ENCODE measurements around the gene TXNDC11. TPM values are rescaled to one million over a fixed set of nuclear protein-coding genes. Genes with fewer than 3 reads are reported as not detected.
"Not testable (repeated sequence)": the region's sequence is repeated elsewhere in the genome, so short reads cannot be mapped to it uniquely, and the experiment has no call there.

TXNDC11 gene
- total RNA-seq, result 86.5 TPM

GRCh38 chr16:11742536-11743307, at the start of gene TXNDC11:
Gene TXNDC11 (minus strand): TSS chr16:11742857. CDS start chr16:11742730, 127 bp downstream.
- intact Hi-C loops (cut with DNase I), result loop anchor here (1.0 to 10.0 kb wide), 6 partner anchors 54 to 798 kb away; partner anchors contain the start of genes CLEC16A, DEXI, RSL1D1 and SNN
- DNase-seq (ENCODE audit: low spot score in 2 of 2), result peak; percentile 95 to 99
- Histone ChIP-seq H3K27me3 (no peaks in the 10 kb centered on the region), H3K27ac (peak within 1 kb of the TSS; percentile 93 to 98), H3K36me3 (no peaks in the 10 kb centered on the region), H3K4me1 (peaks cover 0 to 13% of the 10 kb centered on the region in 2 donors), H3K4me3 (peak within 1 kb of the TSS; percentile 74 to 80), H3K9me3 (no peaks in the 10 kb centered on the region)
- TF ChIP-seq, protein P1, sequence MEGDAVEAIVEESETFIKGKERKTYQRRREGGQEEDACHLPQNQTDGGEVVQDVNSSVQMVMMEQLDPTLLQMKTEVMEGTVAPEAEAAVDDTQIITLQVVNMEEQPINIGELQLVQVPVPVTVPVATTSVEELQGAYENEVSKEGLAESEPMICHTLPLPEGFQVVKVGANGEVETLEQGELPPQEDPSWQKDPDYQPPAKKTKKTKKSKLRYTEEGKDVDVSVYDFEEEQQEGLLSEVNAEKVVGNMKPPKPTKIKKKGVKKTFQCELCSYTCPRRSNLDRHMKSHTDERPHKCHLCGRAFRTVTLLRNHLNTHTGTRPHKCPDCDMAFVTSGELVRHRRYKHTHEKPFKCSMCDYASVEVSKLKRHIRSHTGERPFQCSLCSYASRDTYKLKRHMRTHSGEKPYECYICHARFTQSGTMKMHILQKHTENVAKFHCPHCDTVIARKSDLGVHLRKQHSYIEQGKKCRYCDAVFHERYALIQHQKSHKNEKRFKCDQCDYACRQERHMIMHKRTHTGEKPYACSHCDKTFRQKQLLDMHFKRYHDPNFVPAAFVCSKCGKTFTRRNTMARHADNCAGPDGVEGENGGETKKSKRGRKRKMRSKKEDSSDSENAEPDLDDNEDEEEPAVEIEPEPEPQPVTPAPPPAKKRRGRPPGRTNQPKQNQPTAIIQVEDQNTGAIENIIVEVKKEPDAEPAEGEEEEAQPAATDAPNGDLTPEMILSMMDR (IDR thresholded peaks at IDR 0.05), result no peak

DNA sequence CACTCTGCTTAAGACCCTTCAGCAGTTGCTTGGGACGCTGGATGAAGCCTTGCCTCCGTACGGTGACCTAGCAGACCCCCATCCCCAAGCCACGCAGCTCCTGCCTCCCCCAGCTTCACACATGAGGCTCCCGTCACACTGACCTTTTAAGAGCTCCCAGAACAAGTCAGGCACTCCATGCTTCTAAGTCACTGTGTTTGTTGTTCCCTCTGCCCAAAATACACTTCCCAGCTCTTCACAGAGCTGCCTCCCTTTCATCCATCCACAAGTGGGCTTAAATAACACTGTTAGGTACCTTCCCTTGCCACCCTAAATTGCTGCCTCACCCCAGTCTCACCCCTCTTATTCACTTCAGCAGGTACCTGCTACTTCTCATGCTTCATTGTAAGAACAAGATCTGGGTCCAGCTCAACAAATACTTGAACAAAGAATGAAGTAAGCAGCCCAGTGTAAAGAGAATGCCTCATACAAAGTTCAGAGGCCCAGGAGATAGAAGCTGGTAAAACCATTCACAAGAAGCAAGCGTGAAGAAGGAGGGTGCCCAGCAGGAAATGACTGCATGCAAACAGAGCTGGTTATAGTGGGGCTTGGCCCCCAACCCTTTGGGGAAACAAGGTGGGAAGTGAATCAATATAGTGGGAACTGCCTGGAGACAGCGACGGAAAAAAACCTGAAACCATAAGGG, 48.6 kb upstream of the TXNDC11 start:
- H3K4me1 ChIP-seq, result peaks cover 0 to 45% of the 10 kb centered on the region in 2 donors
- H3K27ac ChIP-seq, result peak overlapping the region; percentile 10 to 98
- no peak for DNase-seq (ENCODE audit: low spot score in 2 of 2)
- H3K9me3 ChIP-seq, result no peaks in the 10 kb centered on the region
- no peak overlapping the region for H3K4me3 ChIP-seq
- H3K36me3 ChIP-seq, result peaks cover 0 to 6% of the 10 kb centered on the region in 2 donors
- TF ChIP-seq, protein P1 (IDR thresholded peaks at IDR 0.05), result no peak
- H3K27me3 ChIP-seq, result no peaks in the 10 kb centered on the region
- intact Hi-C loops (cut with DNase I), result no loop called here

DNA sequence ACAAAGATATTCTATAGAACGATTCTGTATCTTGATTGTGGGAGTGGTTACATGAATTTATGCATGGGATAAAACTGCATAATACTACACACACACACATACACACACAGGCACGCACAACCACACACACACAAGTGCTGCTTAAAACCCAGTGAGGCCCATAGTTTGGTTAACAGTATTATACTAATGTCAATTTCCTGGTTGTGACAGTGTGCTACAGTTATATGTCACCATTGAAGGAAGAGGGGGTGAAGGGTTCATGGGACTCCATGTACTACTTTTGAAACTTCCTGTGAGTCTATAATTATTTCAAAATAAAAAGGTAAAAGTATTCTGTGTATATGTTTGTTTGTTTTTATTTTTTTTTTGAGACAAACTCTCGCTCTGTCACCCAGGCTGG, 46.3 kb upstream of the TXNDC11 start:
- intact Hi-C loops (cut with DNase I), result no loop called here
- DNase-seq (ENCODE audit: low spot score in 2 of 2), result no peak
- no peak overlapping the region for H3K4me3 ChIP-seq
- TF ChIP-seq, protein P1 (IDR thresholded peaks at IDR 0.05), result no peak
- H3K4me1 ChIP-seq, result peaks cover 0 to 36% of the 10 kb centered on the region in 2 donors
- peak overlapping the region in 1 of 2 donors; percentile 4 for H3K27ac ChIP-seq
- no peaks in the 10 kb centered on the region for H3K9me3 ChIP-seq
- H3K27me3 ChIP-seq, result no peaks in the 10 kb centered on the region
- peaks cover 0 to 6% of the 10 kb centered on the region in 2 donors for H3K36me3 ChIP-seq

DNA sequence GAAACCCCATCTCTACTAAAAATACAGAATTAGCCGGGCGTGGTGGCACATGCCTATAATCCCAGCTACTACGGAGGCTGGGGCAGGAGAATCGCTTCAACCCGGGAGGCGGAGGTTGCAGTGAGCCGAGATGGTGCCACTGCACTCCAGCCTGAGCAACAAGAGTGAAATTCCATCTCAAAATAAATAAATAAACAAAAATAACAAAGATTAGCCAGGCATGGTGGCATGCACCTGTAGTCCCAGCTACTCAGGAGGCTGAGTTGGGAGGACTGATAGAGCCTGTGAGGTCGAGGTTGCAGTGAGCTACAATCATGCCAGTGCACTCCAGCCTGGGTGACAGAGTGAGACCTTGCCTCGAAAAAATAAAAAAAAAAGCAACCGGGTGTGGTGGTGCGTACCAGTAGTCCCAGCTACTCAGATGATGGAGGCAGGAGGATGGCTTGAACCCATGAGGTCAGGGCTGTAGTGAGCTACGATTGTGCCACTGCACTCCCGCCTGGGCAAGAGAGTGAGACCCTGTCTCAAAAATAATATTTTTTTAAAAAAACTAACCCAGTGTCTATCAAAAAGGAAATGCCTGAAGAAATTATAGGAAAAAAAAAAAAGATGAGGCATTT, 42.4 kb upstream of the TXNDC11 start:
- H3K4me3 ChIP-seq; H3K36me3 ChIP-seq; DNase-seq (ENCODE audit: low spot score in 2 of 2); H3K9me3 ChIP-seq; intact Hi-C loops (cut with DNase I); H3K27me3 ChIP-seq: not testable (repeated sequence)
- peak overlapping the region; percentile 51 to 88 for H3K27ac ChIP-seq
- H3K4me1 ChIP-seq, result peaks cover 2 to 44% of the 10 kb centered on the region in 2 donors

GRCh38 chr16:11784381-11784780, 41.7 kb upstream of the TXNDC11 start:
- Histone ChIP-seq H3K36me3 (peaks cover 4 to 12% of the 10 kb centered on the region in 2 donors), H3K4me1 (peaks cover 2 to 44% of the 10 kb centered on the region in 2 donors), H3K27ac (peak overlapping the region; percentile 88 to 90)
- DNase-seq (ENCODE audit: low spot score in 2 of 2); H3K27me3 ChIP-seq; H3K9me3 ChIP-seq; H3K4me3 ChIP-seq; intact Hi-C loops (cut with DNase I): not testable (repeated sequence)

DNA sequence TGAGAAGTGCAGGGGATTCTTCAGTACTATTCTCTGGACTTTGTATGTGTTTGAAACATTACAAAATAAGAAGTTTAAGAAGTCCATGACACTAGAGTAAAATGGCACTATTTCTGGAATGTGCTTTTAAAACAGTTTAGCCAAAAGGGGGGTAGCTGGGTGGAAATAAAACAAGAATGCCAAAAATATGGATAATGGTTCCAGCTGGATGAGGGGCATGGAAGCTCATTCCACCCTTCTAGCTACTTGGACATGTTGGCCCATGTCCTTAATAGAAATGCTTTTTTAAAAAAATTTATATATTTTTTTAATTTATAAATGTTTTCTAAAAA, 41.3 kb upstream of the TXNDC11 start:
- intact Hi-C loops (cut with DNase I), result no loop called here
- Histone ChIP-seq H3K27ac (peak overlapping the region; percentile 88 to 90), H3K9me3 (no peaks in the 10 kb centered on the region), H3K4me1 (peaks cover 2 to 41% of the 10 kb centered on the region in 2 donors), H3K27me3 (no peaks in the 10 kb centered on the region), H3K36me3 (peaks cover 6 to 13% of the 10 kb centered on the region in 2 donors), H3K4me3 (peak overlapping the region; percentile 38 to 41)
- TF ChIP-seq, protein P1 (IDR thresholded peaks at IDR 0.05), result no peak
- DNase-seq (ENCODE audit: low spot score in 2 of 2), result no peak

Measured in ascending aorta (tissue), 2 donors.